NCI-H2227 (cell line): ENCODE measurements around the gene BTN2A1.
"Not testable (repeated sequence)": the region's sequence is repeated elsewhere in the genome, so short reads cannot be mapped to it uniquely, and the experiment has no call there.

Source experiments
- DNase-seq: peaks from one replicate; lab custom pipeline; 2025; ENCODE audit not compliant: unreplicated experiment; lab: John Stamatoyannopoulos, UW

Gene BTN2A1

DNA sequence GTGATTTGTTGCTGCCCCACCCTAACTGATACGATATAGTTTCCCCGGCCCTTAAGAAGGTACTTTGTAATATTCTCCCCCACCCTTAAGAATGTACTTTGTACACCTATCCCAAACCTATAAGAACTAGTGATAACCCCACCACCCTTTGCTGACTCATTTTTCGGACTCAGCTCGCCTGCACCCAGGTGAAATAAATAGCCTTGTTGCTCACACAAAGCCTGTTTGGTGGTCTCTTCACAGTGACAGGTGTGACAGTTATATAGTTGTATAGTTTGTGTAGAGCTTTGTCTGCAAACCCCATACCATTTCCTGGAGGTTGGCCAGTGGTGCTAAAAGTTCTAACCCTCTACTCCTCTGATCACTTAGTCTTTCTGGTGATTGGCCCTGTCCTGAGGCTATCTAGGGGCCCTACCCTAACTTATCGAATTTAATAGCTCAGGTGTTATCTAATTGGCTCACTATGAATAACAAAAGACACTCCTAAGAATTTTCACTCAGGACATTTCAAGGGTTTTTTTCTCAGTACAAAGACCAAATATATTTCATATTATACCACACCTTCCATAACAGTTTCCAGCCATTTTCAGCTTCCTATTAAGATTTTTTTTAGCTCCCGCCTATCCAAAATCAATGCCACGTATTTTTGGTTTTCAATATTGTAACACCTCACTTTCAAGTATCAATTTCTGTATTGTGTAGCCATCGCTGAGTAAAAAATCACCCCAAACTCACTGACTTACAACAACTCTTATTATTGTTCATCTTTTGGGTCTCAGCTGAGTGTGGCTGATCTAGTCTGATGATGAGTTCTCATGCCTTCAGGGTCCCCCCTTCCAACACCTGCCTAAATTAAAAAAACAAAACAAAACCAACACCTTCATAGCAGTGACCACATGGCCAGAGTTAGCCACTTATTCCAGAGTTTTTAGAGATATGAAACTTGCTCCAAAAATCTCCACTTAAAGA, 32.5 kb downstream of the BTN2A1 start:
- no peak for DNase-seq

DNA sequence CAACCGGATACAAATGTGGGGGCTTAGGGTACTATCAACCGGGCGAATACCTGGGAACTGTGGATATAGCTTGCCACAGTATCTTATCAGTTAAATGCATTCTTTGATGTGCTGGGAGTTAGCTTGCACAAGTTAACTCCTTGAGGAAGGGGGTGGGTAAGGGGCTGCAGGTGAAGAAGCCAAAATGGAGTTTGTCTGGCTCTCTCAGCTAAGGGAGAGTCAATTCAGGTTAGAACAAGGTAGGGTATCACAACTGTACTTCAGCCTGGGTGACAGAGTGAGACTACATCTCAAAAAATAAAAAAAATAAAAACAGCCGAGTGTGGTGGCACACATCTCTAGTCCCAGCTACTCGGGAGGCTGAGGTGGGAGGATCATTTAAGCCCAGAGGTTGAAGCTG, 33.8 kb downstream of the BTN2A1 start:
- no peak for DNase-seq

DNA sequence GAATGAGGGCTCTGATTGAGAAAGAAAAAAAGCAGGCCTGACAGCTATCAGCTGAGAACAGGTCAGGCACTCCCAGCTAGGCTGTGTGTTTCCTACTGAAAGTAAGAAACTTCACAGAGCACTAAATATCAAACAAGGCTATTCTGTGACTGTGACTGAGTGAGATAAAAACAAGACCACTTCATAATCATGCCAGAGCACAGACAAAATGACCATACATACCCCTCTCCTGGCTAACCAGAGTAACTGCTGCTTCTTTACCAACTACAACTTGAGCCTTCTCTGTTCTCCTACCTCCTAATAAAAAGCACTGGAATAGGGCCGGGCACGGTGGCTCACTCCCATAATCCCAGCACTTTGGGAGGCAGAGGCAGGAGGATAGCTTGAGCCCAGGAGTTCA, 35.5 kb downstream of the BTN2A1 start:
- no peak for DNase-seq

GRCh38 chr6:26494117-26494516, 36.4 kb downstream of the BTN2A1 start:
- DNase-seq: no peak

- DNase-seq: no peak
Observed at GRCh38 chr6:26495281-26495680, 37.5 kb downstream of the BTN2A1 start.

DNA sequence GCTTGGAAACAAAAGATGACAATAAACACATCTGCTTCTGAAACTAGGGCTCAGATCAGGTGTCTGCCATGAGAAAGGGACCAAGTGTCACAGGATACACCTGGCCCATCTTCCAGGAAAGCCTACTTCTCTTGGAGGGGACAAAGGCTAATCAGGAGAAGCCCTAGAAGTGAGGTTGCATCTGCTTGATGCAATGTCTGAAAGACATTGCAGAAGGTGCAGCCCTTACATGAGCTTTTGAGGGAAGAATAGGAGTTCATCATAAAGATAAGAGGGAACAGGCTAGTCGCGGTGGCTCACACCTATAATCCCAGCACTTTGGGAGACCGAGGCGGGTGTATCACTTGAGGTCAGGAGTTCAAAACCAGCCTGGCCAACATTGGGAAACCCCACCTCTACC, 39.9 kb downstream of the BTN2A1 start:
- DNase-seq: no peak

DNA sequence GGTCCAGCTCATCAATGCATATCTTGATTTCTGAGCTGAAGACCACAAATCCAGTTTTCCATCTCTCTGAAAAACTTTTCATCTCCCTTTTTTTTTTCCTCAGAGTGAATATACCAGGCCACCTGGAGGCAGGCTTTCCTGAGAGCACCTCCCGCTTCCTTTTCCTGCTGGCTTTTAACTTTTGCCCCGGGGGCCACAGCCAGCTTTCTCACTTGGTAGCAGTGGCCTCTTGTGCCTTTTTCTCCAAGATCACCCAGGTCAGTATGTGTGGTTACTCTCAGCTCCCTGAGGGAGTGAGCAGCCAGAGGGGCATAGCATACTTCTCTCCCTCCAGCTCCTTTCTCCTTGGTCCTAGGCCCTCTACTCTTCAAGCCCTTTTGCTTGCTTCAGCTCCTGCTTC, 42.3 kb downstream of the BTN2A1 start, which contains the start of gene BTN1A1:
Gene BTN1A1 (plus strand): TSS at position 202 of the 400 bp plus-strand sequence. CDS start 984 bp downstream, outside the sequence.
- no peak for DNase-seq

DNA sequence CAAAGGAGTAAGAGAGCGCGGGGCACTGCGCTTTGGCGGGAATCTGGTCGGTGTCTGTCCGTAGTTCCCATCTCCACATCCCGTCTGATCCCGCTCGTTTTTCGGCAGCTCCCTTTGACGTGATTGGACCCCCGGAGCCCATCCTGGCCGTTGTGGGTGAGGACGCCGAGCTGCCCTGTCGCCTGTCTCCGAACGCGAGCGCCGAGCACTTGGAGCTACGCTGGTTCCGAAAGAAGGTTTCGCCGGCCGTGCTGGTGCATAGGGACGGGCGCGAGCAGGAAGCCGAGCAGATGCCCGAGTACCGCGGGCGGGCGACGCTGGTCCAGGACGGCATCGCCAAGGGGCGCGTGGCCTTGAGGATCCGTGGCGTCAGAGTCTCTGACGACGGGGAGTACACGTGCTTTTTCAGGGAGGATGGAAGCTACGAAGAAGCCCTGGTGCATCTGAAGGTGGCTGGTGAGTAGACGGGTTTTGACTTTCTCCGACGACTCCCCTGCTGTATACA, 43.8 kb downstream of the BTN2A1 start:
- DNase-seq: peak; percentile 66

DNA sequence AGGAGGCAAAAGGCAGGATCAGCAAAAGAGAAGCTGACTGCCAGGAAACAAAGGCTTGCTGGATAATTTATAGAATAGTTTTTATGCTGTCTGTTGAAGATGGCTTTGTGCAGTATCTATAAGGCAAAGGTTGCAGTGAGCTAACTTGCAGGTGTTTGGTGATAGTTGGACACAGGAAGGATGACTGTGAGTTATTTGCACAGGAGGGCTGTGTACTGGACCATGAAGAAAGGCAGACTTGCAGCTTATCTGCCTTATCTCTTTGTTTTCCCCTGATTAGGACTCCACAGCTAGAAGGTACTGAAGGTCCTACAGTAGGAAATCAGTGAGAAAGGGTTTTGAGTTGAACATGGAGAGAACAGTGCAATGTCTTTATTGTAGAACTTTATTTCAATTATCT, 44.4 kb downstream of the BTN2A1 start:
- no peak for DNase-seq

- DNase-seq: no peak
Observed at GRCh38 chr6:26502626-26503025, 44.9 kb downstream of the BTN2A1 start.

GRCh38 chr6:26507658-26508057, 49.9 kb downstream of the BTN2A1 start:
- DNase-seq: no peak

GRCh38 chr6:26511033-26511432, 53.3 kb downstream of the BTN2A1 start:
- not testable (repeated sequence) for DNase-seq

DNA sequence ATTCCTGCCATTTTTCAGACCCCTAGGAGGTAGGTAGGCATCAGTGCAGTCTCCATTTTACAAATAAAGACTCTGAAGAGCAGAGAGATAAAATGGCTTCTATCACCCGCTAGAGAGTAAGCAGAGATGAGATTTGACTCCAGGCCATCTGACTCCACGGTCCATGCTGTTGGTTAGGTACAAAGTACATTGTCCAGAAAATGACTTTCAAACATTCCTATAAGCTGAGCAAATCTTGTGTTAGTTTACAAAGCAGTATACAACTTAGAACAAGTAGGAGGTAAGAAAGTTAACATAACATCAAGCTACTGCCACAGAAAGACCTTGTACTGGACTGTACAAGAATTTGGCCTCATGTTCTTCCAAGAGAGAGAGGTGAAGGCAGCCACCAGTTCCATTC, 57.2 kb downstream of the BTN2A1 start:
- no peak for DNase-seq

DNA sequence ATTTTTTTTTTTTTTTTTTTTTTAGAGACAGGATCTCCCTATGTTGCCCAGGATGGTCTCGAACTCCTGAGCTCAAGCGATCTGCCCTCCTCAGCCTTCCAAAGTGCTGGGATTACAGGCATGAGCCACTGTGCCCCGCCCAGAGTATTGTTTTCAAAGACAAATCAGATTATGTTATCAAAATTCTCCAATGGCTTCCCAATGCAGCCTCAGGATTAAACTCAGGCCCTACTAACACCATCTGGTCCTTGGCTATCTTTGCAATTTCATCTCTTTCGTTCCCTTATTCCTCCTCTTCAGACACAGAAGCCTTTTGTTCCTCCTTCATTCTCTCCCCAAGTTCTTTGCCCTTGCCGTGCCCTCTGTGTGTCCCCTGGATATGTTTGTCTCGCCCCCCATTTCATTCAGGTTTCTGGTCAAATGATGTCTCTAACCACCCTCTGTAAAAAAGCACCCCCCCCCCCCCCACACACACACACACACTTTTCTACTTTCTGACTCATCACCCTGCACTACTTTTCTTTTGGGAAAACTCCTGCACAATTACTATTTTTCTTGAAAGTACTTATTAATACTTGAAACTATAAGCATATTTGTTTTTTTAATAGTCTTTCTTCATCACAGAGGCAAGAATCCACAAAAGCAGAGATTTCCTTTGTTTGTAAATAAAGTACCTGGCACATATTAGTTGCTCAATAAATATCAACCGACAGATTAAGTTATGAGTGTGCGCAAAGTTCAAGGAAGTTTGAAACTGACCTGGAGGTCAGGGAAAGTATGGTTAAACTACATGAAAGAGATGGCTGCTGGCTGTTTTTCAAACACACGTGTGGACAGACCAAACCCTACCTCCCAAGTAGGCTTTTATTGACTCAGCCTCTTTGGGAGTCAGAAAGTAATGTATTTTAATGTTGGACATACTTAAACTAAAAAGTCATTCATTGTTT, 59.0 kb downstream of the BTN2A1 start:
- DNase-seq: no peak
